PFSK-1 (cell line): ENCODE data around the gene LRMDA.

Experiments used
- FOXP2 ChIP-seq: optimal IDR thresholded peaks from 2 replicates; pipeline ENCODE3; 2011; ENCODE audit warnings: borderline replicate concordance, control low read depth, inconsistent platforms; ENCODE audit not compliant: insufficient read depth; ENCODE audit errors: extremely low read length, extremely low read depth
- POLR2AphosphoS5 ChIP-seq: IDR thresholded peaks from 2 replicates; pipeline ENCODE4 v1.6.1; 2012; ENCODE audit warnings: low read depth, mild to moderate bottlenecking, control low read depth, low read length, moderate library complexity
- SIN3A ChIP-seq: IDR thresholded peaks from 2 replicates; pipeline ENCODE4 v1.6.1; 2012; ENCODE audit warnings: mild to moderate bottlenecking, low read length, moderate library complexity, borderline replicate concordance; ENCODE audit not compliant: insufficient read depth
- TF ChIP-seq, protein P1 (sequence below), 2 experiments: IDR thresholded peaks; 2 replicates each; pipeline versions ENCODE4 v1.6.1 to v1.8.0; 2011 to 2012; ENCODE audit warnings: low read depth in 2 of 2, low read length in 2 of 2, control low read depth in 1 of 2, inconsistent platforms in 1 of 2, mild to moderate bottlenecking in 1 of 2, moderate library complexity in 1 of 2; ENCODE audit not compliant: insufficient read depth in 1 of 2

DNA sequence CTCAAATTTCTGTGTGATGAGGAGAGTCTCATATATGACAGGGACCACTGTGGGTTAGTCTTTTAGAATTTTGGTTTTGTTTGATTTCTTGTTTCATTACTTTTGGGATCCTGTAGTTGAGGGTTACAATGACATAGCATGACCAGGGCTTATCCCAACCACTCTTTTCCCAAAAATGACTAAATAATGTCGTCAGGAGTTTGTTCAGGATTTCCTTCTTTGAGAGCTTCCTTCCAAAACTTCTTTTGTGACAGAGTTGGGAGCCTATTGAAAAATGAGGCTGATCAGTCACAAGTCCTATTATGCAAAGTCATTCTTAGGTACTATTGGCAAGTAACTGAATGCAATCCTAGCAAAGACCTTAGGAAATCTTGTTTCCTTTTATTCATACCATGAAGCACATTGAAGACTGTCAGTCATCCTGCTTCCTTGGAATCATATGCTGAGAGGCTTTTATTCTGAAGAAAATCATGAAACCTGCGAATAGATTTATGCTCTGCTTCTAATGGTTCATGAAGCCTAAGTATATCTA, 498.3 kb downstream of the LRMDA start:
- TF ChIP-seq POLR2AphosphoS5: no peak
- TF ChIP-seq SIN3A: no peak
- TF ChIP-seq, protein P1, sequence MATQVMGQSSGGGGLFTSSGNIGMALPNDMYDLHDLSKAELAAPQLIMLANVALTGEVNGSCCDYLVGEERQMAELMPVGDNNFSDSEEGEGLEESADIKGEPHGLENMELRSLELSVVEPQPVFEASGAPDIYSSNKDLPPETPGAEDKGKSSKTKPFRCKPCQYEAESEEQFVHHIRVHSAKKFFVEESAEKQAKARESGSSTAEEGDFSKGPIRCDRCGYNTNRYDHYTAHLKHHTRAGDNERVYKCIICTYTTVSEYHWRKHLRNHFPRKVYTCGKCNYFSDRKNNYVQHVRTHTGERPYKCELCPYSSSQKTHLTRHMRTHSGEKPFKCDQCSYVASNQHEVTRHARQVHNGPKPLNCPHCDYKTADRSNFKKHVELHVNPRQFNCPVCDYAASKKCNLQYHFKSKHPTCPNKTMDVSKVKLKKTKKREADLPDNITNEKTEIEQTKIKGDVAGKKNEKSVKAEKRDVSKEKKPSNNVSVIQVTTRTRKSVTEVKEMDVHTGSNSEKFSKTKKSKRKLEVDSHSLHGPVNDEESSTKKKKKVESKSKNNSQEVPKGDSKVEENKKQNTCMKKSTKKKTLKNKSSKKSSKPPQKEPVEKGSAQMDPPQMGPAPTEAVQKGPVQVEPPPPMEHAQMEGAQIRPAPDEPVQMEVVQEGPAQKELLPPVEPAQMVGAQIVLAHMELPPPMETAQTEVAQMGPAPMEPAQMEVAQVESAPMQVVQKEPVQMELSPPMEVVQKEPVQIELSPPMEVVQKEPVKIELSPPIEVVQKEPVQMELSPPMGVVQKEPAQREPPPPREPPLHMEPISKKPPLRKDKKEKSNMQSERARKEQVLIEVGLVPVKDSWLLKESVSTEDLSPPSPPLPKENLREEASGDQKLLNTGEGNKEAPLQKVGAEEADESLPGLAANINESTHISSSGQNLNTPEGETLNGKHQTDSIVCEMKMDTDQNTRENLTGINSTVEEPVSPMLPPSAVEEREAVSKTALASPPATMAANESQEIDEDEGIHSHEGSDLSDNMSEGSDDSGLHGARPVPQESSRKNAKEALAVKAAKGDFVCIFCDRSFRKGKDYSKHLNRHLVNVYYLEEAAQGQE (IDR thresholded peaks at IDR 0.05; ENCODE audit: insufficient read depth in 1 of 2, low read depth in 2 of 2, low read length in 2 of 2): no peak
- no peak for TF ChIP-seq FOXP2
